ENCODE results near the gene SLC1A4. TPM values are rescaled to one million over a fixed set of nuclear protein-coding genes. Genes with fewer than 3 reads are reported as not detected.

The SLC1A4 gene
- polyA plus RNA-seq, 1 donor from 2014 or later: 33.8 TPM

GRCh38 chr2:65016789-65017188 is 27.6 kb downstream of the SLC1A4 start:
- Histone ChIP-seq H3K27ac (ENCODE audit: low read length) (no peak overlapping the region), H3F3A (ENCODE audit: insufficient read depth, low read length, poor library complexity, severe bottlenecking) (no peaks in the 10 kb centered on the region), H3K4me3 (ENCODE audit: low read length) (no peak overlapping the region), H3K4me2 (ENCODE audit: low read length) (no peak overlapping the region), H3K9ac (ENCODE audit: low read length) (no peak overlapping the region), H3K9me3 (ENCODE audit: low read length) (no peaks in the 10 kb centered on the region), H3K79me2 (replicated peaks; ENCODE audit: insufficient read depth, low read length) (no peaks in the 10 kb centered on the region), H3K36me3 (ENCODE audit: insufficient read depth, low read length) (peaks cover 26% of the 10 kb centered on the region), H4K20me1 (ENCODE audit: insufficient read depth) (no peaks in the 10 kb centered on the region), H3K9me2 (ENCODE audit: insufficient read depth, low read length) (no peaks in the 10 kb centered on the region), H2AFZ (ENCODE audit: low read depth, low read length) (no peak overlapping the region), H3K27me3 (ENCODE audit: insufficient read depth, low read depth, low read length) (no peaks in the 10 kb centered on the region)
- TF ChIP-seq POLR2AphosphoS5 (IDR thresholded peaks at IDR 0.05) (no peak), REST (IDR thresholded peaks at IDR 0.05; ENCODE audit: borderline replicate concordance) (no peak), EZH2 (IDR thresholded peaks at IDR 0.05; ENCODE audit: borderline replicate concordance, insufficient read depth, low read length, poor library complexity, severe bottlenecking) (no peak), MXI1 (conservative IDR thresholded peaks at IDR 0.05; ENCODE audit: poor library complexity, severe bottlenecking) (no peak), TAF1 (IDR thresholded peaks at IDR 0.05; ENCODE audit: low read depth) (no peak), EP300 (conservative IDR thresholded peaks at IDR 0.05; ENCODE audit: poor library complexity, severe bottlenecking) (no peak)

GRCh38 chr2:65017335-65017734 is 28.1 kb downstream of the SLC1A4 start:
- Histone ChIP-seq H3K79me2 (replicated peaks; ENCODE audit: insufficient read depth, low read length) (no peaks in the 10 kb centered on the region), H3K9me3 (ENCODE audit: low read length) (no peaks in the 10 kb centered on the region), H3K27ac (ENCODE audit: low read length) (no peak overlapping the region), H3K36me3 (ENCODE audit: insufficient read depth, low read length) (peaks cover 26% of the 10 kb centered on the region), H4K20me1 (ENCODE audit: insufficient read depth) (no peaks in the 10 kb centered on the region), H3K4me2 (ENCODE audit: low read length) (no peak overlapping the region), H2AFZ (ENCODE audit: low read depth, low read length) (no peak overlapping the region), H3K9ac (ENCODE audit: low read length) (no peak overlapping the region), H3F3A (ENCODE audit: insufficient read depth, low read length, poor library complexity, severe bottlenecking) (no peaks in the 10 kb centered on the region), H3K9me2 (ENCODE audit: insufficient read depth, low read length) (no peaks in the 10 kb centered on the region), H3K4me3 (ENCODE audit: low read length) (no peak overlapping the region), H3K27me3 (ENCODE audit: insufficient read depth, low read depth, low read length) (no peaks in the 10 kb centered on the region)
- no peak for TF ChIP-seq REST (IDR thresholded peaks at IDR 0.05; ENCODE audit: borderline replicate concordance)
- TF ChIP-seq SMC3 (conservative IDR thresholded peaks at IDR 0.05; ENCODE audit: poor library complexity): no peak
- no peak for TF ChIP-seq TAF1 (IDR thresholded peaks at IDR 0.05; ENCODE audit: low read depth)
- no peak for TF ChIP-seq MXI1 (conservative IDR thresholded peaks at IDR 0.05; ENCODE audit: poor library complexity, severe bottlenecking)
- no peak for TF ChIP-seq EZH2 (IDR thresholded peaks at IDR 0.05; ENCODE audit: borderline replicate concordance, insufficient read depth, low read length, poor library complexity, severe bottlenecking)
- no peak for TF ChIP-seq CTCF (IDR thresholded peaks at IDR 0.05; ENCODE audit: poor library complexity, severe bottlenecking)
- no peak for TF ChIP-seq RAD21 (conservative IDR thresholded peaks at IDR 0.05)
- TF ChIP-seq EP300 (conservative IDR thresholded peaks at IDR 0.05; ENCODE audit: poor library complexity, severe bottlenecking): no peak
- no peak for TF ChIP-seq POLR2AphosphoS5 (IDR thresholded peaks at IDR 0.05)

Measured in neural cell (in vitro differentiated cells).